GM21423 (cell line): Measurements from ENCODE around the gene SLC46A2.

ENCODE experiments used
- ATAC-seq: cut with Tn5 transposase; IDR thresholded peaks from one replicate; pipeline ENCODE4 v1.9.1; 2021; ENCODE audit warnings: mild to moderate bottlenecking, moderate library complexity; ENCODE audit not compliant: unreplicated experiment

The SLC46A2 gene

GRCh38 chr9:112887381-112887780, 3.3 kb downstream of the SLC46A2 start:
- no peak for ATAC-seq

DNA sequence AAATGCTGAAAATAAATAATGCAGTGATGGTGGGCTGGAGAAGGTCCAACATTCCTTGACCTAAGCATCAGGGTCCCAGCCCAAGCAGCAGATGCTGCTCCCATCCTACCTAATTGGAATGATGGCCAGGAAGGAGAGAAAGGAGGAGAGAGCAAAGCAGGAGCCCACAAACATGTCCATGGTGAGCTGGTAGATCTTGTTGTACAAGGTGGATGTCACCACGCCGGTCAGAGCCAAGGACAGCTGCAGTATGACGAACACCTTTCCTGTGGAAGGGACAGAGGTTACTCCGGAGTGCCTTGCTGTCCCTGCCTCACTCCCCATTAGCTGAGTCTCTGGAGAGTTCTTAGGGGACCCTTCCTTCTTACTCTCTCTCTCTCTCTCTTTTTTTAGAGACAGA, 4.3 kb downstream of the SLC46A2 start:
- ATAC-seq: no peak

DNA sequence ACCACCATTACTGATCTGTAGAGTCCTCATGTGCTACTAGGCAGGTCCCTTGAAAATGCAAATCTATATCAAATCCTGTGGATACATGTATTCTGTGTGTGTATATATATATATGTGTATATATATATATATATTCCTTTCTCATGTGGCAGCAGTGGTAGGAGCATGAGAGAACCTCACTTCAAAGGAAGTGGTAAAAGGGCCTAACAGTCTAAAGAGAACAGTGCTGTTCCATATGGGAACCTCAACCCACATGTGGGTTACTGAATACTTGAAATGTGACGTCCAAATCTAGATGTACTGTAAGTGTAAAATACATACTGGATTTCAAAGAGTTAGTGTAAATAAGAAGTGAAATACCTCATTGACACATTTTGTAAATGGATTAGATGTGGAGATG, 5.4 kb downstream of the SLC46A2 start:
- ATAC-seq: no peak

DNA sequence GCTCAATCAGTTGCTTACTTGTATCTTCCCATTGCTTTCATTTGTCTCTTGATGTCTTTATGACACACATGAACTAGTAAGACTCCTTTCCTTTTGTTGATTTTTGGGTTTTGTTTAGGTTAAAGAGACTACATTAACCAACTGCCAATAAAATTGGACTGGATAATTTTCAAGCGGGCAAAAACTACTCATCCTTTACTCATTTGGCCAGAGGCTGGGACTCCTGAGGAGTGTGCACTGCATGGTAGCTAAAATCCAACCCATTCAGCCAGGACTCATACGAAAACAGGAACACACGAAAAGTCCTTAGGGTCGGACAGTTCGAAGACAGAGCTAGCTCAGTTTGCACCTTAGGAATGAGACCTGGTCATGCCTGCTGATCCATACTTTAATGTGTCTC, 6.0 kb downstream of the SLC46A2 start:
- no peak for ATAC-seq

DNA sequence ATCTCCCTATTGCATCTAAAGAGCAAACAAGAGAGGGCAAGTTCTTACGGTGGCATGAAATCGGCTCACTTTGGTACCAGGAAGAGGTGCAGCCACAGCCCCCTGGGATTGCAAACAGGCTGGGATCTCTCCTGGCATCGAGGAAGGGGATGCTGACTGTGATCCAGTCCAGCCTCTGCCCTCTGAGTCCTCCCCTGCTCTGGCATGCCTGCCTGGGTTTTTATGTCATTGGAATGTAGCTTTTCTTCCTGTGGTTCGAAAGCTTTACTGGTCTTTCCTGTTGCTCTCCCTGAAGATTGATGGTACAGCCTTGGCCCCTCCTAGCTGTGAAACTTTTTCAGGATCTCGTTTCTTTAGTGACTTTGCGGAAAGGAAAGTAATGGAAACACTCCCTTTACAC, 6.6 kb downstream of the SLC46A2 start:
- ATAC-seq: no peak

GRCh38 chr9:112881331-112881730, 9.3 kb downstream of the SLC46A2 start:
- ATAC-seq: no peak

DNA sequence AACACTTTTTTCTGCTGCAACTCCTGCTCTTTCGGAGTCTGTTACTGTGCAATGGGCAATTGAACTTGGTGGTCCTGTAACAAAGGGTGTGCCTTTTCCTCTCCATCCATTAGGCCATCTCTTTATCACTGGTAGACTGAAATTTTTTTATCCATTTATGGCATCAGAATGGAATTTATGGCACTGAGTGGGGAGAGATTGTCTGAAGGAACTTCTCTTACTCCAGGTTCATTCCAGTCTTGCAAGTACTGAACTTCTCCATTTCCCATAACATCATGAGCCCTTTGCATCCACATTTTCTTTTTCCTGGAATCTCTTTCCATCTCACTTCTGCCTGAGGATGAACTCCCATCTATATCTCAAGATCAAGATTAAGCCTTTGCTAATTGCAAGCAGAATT, 10.0 kb downstream of the SLC46A2 start:
- ATAC-seq: no peak

DNA sequence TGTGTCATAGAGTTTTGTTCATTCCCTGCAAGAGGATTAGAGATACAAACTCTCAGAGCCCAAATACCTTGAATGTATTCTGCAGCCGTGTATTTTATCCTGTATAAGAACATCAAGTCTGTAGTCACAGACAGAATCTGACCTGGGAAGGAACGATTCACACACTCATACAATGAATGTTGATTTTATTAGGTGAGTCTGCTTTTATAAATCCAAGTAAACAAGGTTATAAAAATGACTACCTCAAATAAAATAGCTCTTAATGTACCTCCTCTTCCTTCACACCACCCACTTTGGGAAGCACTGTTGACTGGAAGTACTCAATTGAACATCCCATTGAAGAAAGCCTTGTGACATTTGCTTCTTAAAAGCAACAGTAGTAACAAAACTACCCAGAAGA, 11.9 kb downstream of the SLC46A2 start:
- ATAC-seq: no peak

GRCh38 chr9:112873773-112874405, 16.8 kb downstream of the SLC46A2 start:
- ATAC-seq: no peak

DNA sequence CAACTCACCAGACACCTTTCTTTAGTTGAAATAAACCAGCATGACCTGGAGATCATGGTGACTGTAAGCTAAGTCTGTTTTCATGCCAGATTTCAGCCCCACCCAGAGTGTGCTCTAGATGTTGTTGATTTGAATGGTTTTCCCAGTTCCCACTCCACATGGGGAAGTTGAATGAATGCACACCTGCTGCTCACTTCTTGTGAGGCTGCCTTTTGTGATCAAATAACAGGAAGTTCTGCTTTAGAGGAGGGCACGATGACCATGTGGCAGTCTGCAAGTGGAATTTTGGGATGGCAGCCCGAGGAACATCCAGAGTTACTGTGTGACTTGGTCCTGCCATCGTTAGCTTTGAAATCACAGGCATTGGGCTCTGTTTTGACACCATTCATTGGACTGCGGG, 18.7 kb downstream of the SLC46A2 start:
- no peak for ATAC-seq

DNA sequence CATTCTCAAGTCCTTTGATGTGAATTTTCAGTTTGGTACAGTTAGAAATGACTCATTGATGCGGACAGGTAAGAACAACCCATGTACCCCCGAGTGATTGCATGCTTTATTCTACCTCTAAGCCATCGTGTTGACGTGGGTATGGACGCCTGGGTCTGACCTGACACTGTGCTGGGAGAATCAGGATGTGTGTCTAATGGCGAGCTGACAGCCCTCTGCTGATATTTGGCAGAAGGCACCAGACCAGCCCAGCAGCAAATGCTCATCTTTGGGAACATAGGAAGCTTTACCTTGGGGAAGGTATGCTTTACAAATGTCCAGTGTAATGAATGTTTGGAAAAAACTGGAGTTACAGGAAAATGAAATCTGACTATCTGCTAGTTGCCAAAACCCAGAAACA, 20.1 kb downstream of the SLC46A2 start:
- ATAC-seq: no peak

GRCh38 chr9:112869917-112870316, 20.8 kb downstream of the SLC46A2 start:
- no peak for ATAC-seq

DNA sequence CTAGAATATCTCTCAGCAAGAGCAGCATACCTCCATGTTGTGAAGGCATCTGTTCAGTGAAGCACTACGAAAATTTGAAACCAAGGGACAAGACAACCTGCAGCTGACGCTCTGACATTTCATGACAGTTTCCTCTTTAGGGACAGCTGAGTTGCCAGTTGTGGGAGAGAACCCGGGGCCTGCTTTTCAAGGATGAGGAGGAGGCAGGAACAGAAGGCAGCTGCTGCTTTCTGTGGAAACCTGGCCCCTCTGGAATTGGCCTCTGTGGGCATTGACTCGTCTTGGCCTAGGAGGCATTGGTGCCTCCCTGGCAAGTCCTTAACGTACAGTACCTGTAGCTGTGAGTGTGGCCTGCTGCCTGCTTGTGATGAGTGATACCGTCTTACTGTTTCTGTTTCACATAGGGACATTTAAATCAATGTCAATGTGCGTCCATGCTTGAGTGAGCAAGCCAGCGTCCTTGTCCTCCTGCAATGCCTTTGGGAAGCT, 21.6 kb downstream of the SLC46A2 start:
- no peak for ATAC-seq

DNA sequence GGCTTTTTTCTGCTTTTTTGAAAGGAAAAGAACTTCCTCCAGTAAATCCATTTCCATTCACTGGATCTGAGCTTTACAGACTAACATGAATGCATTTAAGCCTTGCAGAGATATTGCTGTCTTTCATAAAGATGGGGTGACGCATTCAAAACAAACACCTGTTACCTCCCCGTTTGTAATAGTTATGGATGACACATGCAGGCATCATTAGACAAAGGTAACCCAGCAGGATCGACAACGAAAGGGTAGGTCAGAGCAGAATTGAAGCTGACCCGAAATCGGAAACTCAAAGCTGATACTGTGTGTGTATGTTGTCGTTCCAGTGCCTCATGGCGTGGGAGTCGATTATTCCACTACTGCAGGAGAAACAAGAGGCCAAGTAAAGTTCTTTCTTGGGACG, 22.2 kb downstream of the SLC46A2 start:
- no peak for ATAC-seq

GRCh38 chr9:112867275-112867991, 23.2 kb downstream of the SLC46A2 start:
- ATAC-seq: no peak

GRCh38 chr9:112866662-112867274, 23.9 kb downstream of the SLC46A2 start:
- ATAC-seq: no peak

GRCh38 chr9:112864982-112865381, 25.7 kb downstream of the SLC46A2 start:
- no peak for ATAC-seq

GRCh38 chr9:112864403-112864802, 26.3 kb downstream of the SLC46A2 start:
- no peak for ATAC-seq

DNA sequence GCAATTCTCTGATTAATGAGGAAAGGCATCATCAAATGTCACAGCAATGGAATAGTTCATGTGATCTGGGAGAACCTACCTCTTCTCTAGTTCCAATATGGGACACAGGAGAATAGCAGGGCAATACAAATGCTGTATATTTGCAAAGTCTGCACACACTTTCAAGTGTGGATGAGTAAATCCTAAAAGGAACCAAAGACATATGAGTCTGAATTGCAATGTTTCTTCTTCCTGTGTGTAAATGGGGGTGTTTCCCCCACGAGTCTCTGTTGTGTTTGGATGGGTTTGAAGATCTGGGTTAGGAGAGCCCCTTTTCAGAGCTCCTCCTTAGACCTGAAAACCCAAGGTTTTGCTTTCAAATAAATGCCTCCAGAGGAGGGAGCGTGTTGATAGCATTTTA, 26.9 kb downstream of the SLC46A2 start:
- no peak for ATAC-seq

GRCh38 chr9:112863214-112863613, 27.5 kb downstream of the SLC46A2 start:
- ATAC-seq: no peak

DNA sequence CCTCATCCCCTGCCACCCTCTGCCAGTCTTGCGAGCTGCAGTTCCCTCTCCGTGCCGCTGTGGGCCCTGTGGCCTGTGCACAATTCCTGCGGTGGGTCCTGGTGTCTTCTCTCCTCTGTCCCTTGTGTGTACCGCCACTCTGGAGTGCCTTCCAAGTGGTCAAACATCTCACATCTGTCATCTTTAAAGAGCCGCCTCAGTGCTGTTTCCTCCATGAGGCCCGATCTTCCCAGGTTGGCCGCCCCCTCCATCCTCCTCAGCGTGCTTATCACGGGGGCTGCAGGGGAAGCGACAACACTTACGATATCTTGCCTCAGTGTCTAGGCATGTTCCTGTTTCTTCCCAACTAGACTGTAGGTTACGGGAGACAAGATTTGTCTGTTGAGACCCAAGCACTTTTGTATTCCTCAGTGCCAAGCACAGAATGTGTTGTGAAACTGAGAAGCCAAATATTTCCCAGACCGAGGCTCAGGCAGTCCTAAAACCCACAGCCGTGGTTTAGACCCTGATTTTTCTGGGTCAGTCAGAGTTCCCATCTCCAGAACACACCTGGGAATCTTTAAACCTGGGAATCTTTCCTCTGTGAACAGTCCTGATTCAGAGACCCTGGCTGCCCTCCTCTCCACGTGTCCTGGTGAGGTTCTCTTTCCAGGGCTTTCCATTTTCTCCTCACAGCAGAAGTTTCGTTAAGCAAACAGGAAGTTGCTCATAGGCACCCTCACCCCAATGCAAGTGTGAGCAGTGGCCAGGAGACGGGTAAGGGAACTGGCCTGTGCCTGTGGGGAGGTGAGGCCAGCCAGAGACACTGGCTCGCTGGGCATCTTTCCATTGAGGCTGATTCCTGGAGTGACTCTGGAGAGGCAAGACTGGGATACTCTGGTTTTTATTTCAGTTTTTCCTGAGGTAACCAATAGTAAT, 28.8 kb downstream of the SLC46A2 start:
- ATAC-seq: no peak
